Measurements from ENCODE around the gene REEP1.

REEP1 gene

DNA sequence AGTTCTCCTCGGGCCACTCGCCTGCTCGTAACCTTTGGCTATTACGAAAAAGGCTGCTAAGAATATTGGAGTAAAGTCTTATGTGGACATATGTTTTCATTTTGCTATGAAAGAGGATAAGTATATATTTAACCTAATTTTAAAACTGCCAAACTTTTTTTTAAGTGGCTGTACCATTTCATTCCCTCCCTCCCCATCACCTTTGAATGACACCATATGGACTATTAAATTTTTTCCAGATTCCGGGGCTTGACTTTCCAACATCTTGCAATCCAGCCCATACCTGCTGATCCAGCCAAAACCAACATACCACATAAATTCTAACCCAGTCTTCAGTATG lies 31.5 kb downstream of the REEP1 start:
- no peak for DNase-seq (ENCODE audit: low spot score)

- no peak for DNase-seq (ENCODE audit: low spot score)
These were observed 32.1 kb downstream of the REEP1 start for GRCh38 chr2:86305195-86305914.

DNA sequence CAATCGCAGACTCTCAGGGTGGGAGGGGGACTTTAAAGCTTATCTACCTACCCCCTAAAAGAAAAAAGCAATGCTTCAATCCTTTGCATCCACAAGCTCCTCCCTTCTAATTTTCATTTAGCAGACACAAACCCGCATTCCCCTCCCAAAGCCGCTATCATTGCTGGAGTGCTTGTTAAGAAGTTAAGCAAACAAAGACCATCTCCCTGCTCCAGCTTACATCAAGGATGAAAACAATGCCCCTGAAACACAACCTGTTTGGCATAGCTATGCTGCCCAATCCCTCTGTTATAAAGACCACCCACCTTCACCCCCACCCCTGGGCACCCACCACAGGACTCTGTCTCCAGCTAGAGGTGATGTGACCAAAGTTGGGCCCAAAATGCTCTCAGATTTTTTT lies 33.0 kb downstream of the REEP1 start:
- DNase-seq (ENCODE audit: low spot score): no peak

GRCh38 chr2:86302320-86302719 lies 35.1 kb downstream of the REEP1 start:
- no peak for DNase-seq (ENCODE audit: low spot score)

GRCh38 chr2:86301711-86302202 lies 35.7 kb downstream of the REEP1 start:
- no peak for DNase-seq (ENCODE audit: low spot score)

DNA sequence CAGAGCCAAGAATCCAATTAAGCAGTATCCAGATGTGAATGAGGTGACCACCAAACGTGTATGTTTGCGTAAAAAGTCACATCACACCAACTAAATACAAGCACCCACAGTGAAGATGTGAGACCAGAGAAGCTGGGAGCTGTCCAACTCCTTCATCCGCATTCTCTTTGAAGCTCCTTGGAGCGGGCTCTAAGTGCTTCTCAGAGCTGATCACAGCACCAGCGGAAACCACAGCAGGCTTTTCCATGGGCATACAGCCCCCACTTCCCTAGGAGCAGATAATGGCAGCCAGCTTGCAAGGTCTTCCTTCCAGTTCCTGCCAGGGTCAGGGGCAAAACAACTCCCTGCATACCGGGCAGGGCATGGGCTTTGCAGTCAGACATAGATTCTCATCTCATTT lies 36.4 kb downstream of the REEP1 start:
- no peak for DNase-seq (ENCODE audit: low spot score)

DNA sequence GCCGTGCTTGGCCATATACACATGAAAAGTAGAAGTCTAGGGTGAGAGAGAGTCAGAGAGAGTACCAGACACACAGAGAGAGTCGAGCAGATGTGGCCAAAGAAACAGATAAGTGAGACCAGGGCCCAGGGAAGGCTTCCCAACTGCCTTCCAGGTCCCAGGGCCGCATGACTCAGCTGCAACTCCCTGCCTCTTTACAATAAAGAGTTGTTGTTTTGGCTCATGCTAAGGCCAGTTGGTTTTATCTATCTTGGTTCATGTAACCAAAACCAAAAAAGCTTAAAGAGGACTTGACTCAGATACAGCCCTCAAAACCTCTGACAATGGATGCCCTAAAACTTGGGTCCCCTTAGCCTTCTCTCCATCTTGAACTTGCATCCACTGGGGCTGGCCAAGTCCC lies 36.9 kb downstream of the REEP1 start:
- DNase-seq (ENCODE audit: low spot score): no peak

DNA sequence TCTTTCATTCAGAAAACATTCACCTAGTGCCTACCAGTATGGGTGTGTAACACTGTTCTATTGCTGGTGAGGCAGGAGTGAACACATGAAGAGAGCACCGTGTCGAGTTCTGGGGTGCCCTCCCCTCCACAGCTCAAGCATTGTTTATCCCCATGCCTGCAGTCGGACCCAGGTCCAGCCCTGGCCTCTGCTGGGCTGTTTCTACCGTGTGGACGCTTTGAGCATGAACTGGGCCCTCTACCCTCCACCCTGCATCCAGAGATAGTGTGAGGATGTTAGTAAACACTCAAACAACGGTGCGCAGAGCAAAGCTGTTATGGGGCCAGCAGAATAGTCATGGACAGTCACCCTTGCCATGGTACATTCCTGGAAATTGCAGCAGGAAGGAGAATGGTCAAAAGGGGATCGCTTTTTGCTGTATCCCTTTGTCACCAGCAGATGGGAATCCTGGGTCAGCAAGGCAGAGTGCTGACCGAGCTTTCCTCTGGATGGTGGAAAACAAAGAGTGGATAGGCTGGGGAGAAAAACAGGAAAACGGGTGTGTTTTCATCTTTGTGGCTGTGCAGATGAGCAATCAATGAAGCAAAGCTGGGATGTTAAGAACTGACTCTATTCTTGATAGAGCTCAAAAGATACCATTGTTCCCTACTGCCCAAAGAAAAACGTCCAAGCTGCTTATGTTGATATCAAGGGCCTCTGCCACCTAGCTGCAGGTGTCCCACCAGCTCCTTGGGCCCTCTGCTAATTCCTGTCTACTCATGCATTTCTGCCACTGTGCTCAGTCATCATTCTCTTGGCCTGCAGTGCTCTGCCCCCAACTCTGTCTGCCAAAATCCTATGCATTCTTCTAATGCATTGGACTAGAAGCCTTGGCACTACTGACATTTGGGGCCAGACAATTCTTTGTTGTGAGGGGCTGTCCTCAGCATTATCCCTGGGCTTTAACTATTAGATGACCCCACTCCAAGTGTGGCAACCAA lies 38.7 kb downstream of the REEP1 start:
- DNase-seq (ENCODE audit: low spot score): no peak

DNA sequence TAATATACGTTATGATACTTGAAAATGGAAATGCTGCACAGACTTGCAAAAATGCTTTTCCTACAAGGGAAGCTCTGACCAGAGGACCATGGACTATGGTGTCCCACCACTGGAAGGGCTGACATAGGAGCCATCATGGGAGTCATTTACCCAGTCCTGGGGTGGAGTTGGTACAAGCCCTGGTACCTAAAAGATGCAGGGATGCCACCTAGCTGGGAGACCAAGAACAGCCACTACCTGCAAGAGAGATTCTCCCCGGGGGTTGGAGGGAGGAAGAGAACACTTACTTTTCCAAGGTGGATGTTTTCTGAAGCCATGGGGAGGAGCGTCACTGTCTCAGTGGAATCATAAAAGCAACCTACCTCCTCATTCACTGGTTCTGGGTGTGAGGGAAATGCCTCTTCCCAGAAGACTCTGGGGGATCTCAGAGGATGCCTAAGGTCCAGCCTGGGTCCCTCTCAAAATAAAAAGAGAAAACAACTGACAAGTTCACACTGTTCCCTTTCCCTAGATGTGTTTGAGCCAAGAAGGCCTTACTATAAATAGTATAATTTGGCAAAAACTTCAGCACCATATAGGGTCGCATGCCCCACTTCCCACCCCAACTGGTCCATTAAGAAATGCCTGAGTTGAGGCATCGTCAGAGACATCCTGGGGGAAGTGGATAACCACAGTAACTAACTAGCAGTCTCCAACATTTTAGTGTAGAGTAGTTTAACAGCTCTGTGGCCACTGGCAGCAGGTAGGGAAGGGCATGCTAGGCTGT lies 39.9 kb downstream of the REEP1 start:
- peak; percentile 21 for DNase-seq (ENCODE audit: low spot score)

DNA sequence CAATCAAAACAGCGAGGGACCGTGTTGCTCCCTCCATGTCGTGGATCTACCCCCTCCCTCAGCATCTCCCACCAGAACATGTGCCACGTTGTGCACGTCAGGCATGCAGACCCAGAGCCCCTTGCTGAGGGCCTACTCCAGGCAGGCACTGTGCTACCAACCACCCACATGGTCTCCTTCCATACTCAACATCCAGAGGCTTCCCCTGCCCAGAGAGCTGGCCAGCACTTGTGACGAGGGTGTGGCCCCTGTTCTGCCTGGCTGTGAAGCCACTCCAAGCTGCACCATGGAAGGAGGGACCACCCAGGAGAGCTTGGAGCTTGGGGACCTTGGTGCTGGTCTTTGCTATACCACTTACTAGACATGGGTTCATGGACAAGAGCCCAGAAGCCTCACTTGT lies 40.5 kb downstream of the REEP1 start:
- DNase-seq (ENCODE audit: low spot score): no peak

DNA sequence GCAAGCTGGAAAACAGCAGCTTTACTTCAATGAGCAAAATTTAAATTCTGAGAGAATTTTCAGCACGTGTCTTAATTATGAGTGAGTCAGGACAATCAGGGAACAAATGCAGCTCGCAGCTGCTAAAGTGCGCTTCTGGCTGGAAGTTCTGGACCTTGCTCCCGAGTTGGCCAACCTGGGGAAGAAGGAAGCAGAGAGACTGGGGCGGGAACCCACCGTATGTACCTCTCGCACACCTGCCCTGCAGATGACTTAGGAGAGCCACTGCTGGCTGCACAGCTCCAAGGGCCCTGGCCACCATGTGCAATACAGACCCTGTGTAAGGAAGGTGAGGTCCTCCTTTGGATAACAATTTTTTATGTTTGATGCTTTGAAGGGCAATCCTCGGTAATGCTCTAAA lies 42.4 kb downstream of the REEP1 start:
- no peak for DNase-seq (ENCODE audit: low spot score)

GRCh38 chr2:86293612-86294011 lies 43.8 kb downstream of the REEP1 start:
- DNase-seq (ENCODE audit: low spot score): no peak

DNA sequence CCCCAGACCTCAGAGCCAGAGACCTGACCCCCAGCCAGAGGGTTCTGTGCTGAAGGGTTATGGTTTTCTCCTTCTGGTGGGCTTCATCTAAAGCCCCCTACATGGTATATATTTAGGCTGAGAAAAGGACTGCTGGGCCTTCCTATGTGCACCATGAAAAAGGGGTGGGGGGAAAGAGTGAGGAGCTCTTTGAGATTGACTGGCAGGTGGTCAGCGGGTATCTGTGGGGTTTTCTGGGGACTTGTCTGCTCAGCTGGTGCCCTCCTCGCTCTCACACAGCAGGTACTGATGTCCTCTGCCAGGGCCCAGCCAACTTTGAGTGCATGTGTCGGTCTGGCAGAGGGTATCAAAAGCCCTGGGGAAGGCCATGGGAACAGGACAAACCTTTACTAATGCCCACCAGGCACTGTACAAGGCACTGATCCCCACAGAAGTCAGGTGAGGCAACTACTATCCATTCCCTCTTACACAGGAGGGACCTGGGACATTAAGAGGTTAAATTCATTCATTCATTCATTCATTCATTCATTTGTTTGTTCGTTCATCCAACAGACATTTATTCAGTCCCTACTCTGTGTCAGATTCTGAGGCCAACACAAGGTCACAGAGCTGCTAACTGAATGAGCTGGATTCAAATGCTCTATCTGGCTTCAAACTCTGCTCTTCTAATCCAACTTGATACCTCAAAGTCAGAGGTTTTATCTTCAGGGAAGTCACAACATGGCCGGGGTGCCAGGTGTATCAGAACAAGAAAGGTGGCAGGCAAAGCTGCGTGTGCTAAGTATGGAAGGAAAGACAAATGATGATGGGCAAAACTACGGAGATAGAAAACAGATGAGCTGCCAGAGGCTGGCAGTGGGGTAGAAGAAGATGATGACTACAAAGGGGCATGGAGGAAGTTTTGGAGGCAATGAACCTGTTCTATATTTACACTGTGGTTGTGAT lies 44.6 kb downstream of the REEP1 start:
- no peak for DNase-seq (ENCODE audit: low spot score)

GRCh38 chr2:86291328-86291662 lies 46.1 kb downstream of the REEP1 start:
- no peak for DNase-seq (ENCODE audit: low spot score)

DNA sequence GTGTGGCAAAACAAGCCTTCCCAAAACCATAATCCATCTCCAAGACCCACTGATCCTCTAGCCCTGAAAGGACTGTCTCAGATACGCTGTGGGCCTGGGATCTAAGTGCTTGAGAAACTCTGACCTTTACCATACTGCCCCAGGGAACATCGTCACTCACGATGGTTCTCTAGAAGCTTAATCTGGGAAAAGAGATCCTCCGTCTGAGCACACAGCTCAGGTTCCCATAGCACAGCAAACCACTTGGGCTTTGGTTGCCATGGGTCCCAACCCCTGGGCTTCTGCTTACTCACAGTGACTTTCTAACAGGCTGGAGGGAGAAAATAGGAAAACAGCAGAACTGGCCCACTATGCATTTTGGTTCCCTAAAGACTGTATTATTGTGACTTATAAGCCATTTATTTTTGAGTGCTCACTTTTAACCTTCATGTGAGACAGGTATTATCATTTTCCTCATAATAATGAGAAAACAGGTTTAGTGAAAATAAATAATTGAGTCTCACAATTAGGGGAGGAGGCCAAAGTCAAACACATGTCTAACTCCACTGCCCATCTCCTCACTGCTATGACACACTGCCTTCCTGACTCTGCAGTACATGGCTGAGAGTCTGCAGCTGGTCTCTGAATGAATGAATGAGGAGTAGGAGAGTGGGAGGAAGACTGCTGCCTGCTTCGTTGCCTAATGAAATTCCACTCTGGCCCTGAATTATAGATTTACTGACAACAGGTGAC lies 46.7 kb downstream of the REEP1 start:
- no peak for DNase-seq (ENCODE audit: low spot score)

DNA sequence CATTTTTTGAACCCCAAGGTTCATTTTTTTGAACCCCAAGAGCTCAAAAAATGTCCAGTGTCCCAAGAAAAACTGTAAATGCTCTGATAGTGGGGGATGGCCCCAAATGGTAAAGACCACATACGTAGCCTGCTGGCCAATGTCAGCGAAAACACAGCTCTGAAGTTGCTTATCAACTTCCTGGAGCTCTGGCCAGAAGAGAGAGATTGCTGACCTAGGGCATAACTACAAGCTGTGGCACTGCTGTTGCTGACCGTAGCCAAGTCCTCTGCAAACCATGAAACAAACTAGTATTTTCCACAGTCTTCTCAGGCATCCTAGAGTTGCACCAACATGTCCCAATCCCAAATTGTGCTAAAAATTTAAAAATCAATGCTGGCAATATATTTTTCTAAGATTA lies 50.9 kb downstream of the REEP1 start:
- DNase-seq (ENCODE audit: low spot score): no peak

DNA sequence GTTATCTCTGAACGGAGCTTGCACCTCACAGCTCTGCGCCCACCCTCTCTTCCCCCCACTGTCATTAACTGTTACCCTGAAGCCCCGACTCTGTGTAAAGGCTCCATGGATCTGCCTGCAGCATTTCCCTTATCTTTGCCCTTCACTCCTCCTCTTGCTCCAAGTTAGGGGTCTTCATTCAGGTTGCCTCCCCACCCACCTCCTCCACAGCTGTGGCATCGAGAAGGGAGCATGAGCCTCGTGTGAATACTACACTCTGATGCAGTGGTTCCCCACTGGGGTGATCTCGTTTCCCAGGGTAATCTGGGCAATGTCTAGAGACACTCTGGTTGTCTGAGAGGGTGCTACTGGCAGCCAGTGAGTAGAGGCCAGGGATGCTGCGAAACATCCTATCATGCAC lies 51.4 kb downstream of the REEP1 start:
- no peak for DNase-seq (ENCODE audit: low spot score)

DNA sequence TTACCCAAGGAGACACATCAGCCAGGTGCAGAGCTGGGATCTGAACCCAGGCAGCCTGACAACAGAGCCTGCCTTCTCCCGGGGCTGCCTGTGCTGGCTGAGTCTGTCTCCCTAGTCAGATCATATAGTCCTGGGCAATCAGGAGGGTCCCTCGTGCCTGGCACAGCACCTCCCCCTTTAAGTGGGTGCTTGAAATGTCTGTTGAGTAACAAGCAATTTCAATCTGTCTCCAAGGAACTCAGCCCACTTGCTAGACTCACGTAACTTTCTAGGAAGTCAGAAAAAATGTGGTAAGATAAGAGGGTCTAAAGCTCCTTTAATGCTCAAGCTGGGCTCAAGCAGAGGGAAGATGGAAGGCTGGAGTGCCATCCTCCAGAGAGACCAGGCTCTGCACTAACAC lies 51.9 kb downstream of the REEP1 start:
- no peak for DNase-seq (ENCODE audit: low spot score)

DNA sequence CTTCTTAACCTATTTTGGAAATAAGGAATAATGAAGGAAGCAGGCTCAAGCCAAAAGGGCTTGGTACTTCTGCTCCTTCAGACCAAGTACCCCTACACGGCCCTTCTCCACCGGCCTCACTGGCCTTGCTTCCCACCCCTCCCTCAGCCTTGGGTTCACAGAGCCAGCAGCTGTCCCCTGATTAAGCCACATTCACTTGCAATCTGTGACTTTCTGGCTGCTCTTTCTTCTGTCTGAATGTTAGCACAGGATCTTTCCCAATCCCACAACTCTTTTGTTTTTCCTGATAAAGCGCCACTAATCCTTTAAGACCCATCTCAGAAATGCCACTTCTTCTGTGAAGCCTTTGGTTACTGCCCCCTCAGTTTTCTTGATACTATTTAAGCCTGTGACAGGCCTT lies 52.4 kb downstream of the REEP1 start:
- DNase-seq (ENCODE audit: low spot score): no peak

- no peak for DNase-seq (ENCODE audit: low spot score)
These were observed 53.0 kb downstream of the REEP1 start for GRCh38 chr2:86284401-86284841.

Data from germinal center (tissue), 1 donor.